Activated naive CD4-positive, alpha-beta T cell treated with anti-CD3 and anti-CD28 coated beads, Interleukin-2, amount 10 ng/mL, durations not matched to agents 7 days and 5 days (primary cell): ENCODE data around the gene RGS7.

ENCODE experiments used
- CTCF ChIA-PET: fragments of 350-600 bp; sonication (Branson Sonifier 250); formaldehyde crosslinking; loops from one replicate; lab custom pipeline; 2021; ENCODE audit warnings: antibody characterized with exemption; lab: Charles Lee
- DNase-seq: peaks from one replicate; pipeline ENCODE4 v3.0.0-alpha.2; 2020
- H3K27ac Mint-ChIP-seq: one replicate; pipeline ENCODE4 v1.8.0; 2021; ENCODE audit warnings: mild to moderate bottlenecking, moderate library complexity, mixed read lengths
- H3K27me3 Mint-ChIP-seq: one replicate; pipeline ENCODE4 v1.8.0; 2021; ENCODE audit warnings: mild to moderate bottlenecking, mixed read lengths
- H3K36me3 Mint-ChIP-seq: one replicate; pipeline ENCODE4 v1.8.0; 2021; ENCODE audit warnings: mixed read lengths
- H3K4me1 Mint-ChIP-seq: one replicate; pipeline ENCODE4 v1.8.0; 2021; ENCODE audit warnings: mixed read lengths
- H3K4me3 Mint-ChIP-seq: one replicate; pipeline ENCODE4 v1.8.0; 2021; ENCODE audit warnings: mild to moderate bottlenecking, moderate library complexity, mixed read lengths
- H3K9me3 Mint-ChIP-seq: one replicate; pipeline ENCODE4 v1.8.0; 2021; ENCODE audit warnings: mixed read lengths

The RGS7 gene

DNA sequence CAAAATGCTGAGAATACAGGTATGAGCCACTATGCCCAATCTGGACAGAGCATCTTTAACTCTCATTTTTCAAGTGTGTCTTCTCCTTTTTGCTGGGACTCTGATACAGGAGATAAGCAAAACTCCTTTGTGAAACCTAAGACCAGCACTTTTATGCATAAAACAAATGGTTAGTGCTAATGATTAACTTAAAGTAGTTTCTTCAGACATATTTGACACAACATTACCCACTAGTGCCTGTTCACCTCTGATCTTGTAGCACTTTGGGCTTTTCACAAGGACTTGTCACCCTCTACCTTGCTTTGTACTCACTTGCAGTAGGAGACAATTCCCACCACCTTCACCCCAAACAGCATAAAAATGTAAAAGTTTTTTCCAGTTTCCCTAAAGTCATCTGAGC is 216.3 kb downstream of the RGS7 start:
- H3K4me3 Mint-ChIP-seq: no peak overlapping the region
- H3K4me1 Mint-ChIP-seq: no peaks in the 10 kb centered on the region
- peaks cover 11% of the 10 kb centered on the region for H3K9me3 Mint-ChIP-seq
- H3K27ac Mint-ChIP-seq: no peak overlapping the region
- no peak for DNase-seq
- CTCF ChIA-PET: no interaction called here
- no peaks in the 10 kb centered on the region for H3K27me3 Mint-ChIP-seq
- no peaks in the 10 kb centered on the region for H3K36me3 Mint-ChIP-seq

DNA sequence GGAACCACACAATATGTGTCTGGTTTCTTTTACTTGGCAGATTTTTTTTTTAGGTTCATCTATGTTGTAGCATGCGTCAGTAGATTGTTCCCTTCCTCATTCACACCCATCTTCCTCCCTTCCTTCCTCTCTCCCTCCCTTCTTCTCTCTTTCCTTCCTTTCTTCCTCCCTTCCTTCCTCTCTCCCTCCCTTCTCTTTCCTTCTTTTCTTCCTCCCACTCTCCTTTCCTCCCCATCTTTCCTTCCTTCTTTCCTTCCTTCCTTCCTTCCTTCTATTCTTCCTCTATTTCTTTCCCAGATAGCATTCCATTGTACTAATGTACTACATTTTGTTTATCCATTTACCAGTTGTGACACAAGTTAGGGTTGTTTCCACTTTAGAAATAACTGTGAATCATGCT is 218.0 kb downstream of the RGS7 start:
- peaks cover 12% of the 10 kb centered on the region for H3K9me3 Mint-ChIP-seq
- CTCF ChIA-PET: no interaction called here

DNA sequence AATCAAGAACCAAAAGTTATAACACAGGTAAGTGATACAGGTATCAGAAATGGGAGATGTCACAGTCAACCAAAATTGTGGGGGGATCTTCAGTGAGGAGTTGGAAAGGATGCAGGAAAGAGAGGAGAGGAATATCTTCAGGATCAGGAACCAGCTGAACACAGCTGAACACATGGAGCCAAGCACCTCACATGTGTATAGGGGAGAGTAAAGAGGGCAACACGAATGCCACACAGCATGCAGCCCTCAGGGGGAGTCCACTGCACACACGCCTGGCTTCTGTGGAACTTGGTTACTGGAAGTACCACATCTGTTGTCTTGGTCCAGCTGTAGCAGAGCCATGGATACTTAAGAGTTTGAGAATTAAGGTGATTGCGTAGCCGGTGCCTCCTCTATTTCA is 218.8 kb downstream of the RGS7 start:
- H3K4me1 Mint-ChIP-seq: no peaks in the 10 kb centered on the region
- H3K9me3 Mint-ChIP-seq: peaks cover 9% of the 10 kb centered on the region
- H3K27ac Mint-ChIP-seq: no peak overlapping the region
- H3K4me3 Mint-ChIP-seq: no peak overlapping the region
- no peaks in the 10 kb centered on the region for H3K36me3 Mint-ChIP-seq
- no peaks in the 10 kb centered on the region for H3K27me3 Mint-ChIP-seq
- DNase-seq: no peak
- CTCF ChIA-PET: no interaction called here

More for the DNA sequence above, 218.0 kb downstream of the RGS7 start:
- Mint-ChIP-seq H3K36me3 (no peaks in the 10 kb centered on the region), H3K27ac (no peak overlapping the region), H3K4me3 (no peak overlapping the region), H3K4me1 (no peaks in the 10 kb centered on the region), H3K27me3 (no peaks in the 10 kb centered on the region)
- DNase-seq: no peak

DNA sequence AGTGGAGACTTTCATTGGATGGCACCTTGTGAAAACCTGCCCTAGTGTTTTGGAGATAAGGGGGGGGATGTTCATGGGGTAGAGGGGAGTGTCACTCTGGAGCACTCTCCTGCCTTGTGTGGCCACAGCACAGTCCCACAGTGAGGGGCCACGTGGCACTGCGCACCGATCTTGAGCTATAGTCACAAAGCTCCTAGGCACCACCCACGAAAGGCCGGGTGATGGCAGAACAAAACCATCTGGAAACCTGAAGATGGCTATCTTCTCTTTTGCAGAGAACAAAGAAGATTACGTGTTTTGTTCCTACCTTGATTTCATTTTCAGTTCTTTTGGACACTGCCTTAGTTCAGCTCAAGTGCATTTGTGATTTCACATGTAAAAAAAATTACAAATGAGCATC is 220.6 kb downstream of the RGS7 start:
- CTCF ChIA-PET: no interaction called here
- Mint-ChIP-seq H3K27me3 (no peaks in the 10 kb centered on the region), H3K36me3 (no peaks in the 10 kb centered on the region), H3K27ac (no peak overlapping the region), H3K4me3 (no peak overlapping the region), H3K4me1 (no peaks in the 10 kb centered on the region), H3K9me3 (peaks cover 5% of the 10 kb centered on the region)
- no peak for DNase-seq

DNA sequence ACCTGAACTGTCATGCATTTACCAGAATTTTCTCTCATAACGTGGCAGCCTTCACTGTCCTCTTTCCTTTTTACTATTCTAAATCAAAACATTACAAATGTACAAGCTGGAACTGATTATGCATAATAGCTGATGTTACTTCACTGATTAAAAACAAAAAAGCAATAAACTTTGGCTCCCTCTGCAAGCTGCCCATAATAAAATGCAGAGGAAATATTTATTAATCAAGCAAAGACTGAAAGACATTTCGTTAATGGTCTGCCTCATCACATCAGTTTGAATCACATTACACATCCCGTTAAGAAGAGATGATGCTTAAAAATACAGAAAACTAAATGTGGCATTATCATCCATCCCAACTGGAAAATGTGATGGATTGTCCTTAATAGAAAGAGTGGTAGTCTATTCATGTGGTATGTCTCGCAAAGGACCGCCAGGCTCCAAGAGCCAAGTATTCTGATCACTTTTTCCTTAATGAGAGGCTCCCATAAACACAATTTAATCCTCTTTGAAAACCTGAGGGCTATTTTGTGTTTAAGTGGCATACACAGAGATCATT is 225.3 kb downstream of the RGS7 start:
- no peak for DNase-seq
- Mint-ChIP-seq H3K4me1 (no peaks in the 10 kb centered on the region), H3K4me3 (no peak overlapping the region), H3K36me3 (no peaks in the 10 kb centered on the region), H3K27me3 (no peaks in the 10 kb centered on the region), H3K9me3 (peaks cover 4% of the 10 kb centered on the region), H3K27ac (no peak overlapping the region)
- CTCF ChIA-PET: no interaction called here

DNA sequence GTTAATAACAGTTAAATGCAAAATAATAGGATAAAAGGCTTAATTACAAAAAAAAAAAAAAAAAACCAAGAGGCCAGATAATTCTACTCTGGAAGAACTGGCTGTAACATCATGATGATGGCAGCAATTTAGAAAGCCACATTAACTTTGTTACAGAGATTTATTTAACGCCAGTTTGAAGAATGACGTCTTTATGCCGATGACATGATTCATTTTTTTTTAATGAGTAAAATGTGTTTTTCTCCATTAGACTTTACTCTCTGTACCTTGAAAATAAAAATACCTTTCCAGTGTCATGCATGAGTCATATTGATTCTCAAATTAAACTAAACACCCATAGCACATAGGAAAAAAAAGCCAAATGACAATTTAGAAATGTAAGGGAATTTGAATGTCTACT is 226.1 kb downstream of the RGS7 start:
- Mint-ChIP-seq H3K36me3 (no peaks in the 10 kb centered on the region), H3K4me3 (no peak overlapping the region), H3K27me3 (no peaks in the 10 kb centered on the region), H3K27ac (no peak overlapping the region), H3K9me3 (peaks cover 4% of the 10 kb centered on the region), H3K4me1 (no peaks in the 10 kb centered on the region)
- CTCF ChIA-PET: no interaction called here
- DNase-seq: no peak

DNA sequence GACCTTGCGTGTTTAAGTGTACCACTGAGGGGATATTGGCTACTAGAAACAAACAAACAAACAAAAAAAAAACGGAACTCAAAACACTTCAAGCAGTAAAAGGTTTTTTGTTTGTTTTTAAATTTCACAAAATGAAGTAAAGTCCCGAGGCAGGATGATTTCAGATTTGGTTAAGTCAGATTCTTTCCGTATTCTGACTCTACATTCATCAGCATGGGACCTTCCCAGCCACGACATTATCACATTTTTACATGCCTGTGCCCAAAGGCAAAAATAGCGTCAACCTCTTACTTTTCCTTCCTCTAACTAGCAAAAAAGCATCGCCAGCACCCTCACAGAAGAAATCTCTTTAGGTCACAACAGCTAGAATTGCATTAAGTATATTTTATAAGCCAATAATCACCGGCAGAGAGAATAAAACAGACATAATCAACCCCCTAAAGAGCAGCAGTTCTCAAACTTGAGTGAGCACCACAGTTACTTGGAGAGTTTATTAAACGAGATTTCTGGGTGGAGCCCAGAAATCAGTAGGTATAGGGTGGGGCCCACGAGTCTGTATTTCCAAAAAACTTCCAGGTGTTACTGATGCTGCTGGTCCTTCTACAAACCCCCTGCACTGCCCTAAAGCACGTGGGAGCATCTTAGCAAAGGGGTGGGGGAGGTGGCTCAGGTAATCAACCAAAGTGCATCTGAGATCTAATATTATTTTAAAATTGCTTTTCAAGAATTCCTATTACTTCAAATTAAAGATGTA is 227.6 kb downstream of the RGS7 start:
- DNase-seq: no peak
- no peaks in the 10 kb centered on the region for H3K4me1 Mint-ChIP-seq
- CTCF ChIA-PET: no interaction called here
- no peak overlapping the region for H3K27ac Mint-ChIP-seq
- H3K36me3 Mint-ChIP-seq: no peaks in the 10 kb centered on the region
- no peak overlapping the region for H3K4me3 Mint-ChIP-seq
- H3K27me3 Mint-ChIP-seq: no peaks in the 10 kb centered on the region
- peaks cover 3% of the 10 kb centered on the region for H3K9me3 Mint-ChIP-seq

DNA sequence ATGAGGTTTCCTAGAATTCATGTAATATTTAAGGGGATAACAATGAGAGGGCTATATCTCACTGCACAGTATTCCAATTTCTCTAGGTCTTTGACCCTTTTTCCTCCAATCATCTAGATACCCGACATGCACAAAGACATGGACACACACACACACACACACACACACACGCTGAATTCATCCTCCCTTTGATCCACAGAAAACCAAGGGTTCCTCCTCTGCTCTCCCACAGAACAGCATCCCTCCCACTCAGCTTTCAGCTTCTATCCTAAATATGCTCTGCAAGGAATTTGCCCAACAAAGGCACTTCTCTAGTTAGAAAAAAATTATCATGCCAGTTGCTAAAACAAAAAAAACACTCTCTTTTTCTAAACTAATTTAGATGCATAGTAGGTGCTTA is 231.7 kb downstream of the RGS7 start:
- H3K4me3 Mint-ChIP-seq: no peak overlapping the region
- H3K36me3 Mint-ChIP-seq: no peaks in the 10 kb centered on the region
- H3K4me1 Mint-ChIP-seq: no peaks in the 10 kb centered on the region
- no peak overlapping the region for H3K27ac Mint-ChIP-seq
- CTCF ChIA-PET: no interaction called here
- DNase-seq: no peak
- H3K27me3 Mint-ChIP-seq: no peaks in the 10 kb centered on the region
- H3K9me3 Mint-ChIP-seq: peaks cover 2% of the 10 kb centered on the region

DNA sequence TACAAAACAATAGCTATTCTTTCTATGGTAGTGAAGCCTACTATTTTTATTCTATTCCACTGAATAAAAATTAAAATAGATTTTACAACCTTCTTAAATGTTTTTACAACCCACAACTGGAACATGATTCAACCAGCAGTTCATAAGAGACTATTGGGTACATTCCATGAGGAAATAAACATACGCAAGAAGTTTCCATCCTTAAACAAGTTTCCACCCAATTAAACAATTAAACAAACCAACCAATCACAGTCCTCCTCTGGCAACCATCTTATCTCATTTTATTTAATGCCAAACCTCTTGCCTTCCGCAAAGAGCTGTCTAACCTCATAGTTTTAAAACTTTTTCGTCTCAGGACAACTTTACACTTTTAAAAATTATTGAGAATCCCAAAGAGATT is 239.0 kb downstream of the RGS7 start:
- Mint-ChIP-seq H3K27me3 (no peaks in the 10 kb centered on the region), H3K4me1 (no peaks in the 10 kb centered on the region), H3K4me3 (no peak overlapping the region), H3K36me3 (no peaks in the 10 kb centered on the region), H3K9me3 (peaks cover 4% of the 10 kb centered on the region), H3K27ac (no peak overlapping the region)
- DNase-seq: no peak
- CTCF ChIA-PET: no interaction called here

DNA sequence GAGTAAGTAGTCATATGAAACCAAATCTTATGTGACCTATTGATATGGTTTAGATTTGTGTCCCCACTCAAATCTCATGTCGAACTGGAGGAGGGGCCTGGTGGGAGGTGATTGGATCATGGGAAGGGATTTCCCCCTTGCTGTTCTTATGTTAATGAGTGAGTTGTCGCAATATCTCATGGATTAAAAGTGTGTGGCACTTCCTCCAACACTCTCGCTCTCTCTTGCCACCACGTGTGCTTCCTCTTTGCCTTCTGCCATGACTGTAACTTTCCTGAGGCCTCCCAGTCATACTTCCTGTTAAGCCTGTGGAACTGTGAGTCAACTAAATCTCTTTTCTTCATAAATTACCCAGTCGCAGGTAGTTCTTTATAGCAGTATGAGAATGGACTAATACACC is 241.2 kb downstream of the RGS7 start:
- peaks cover 9% of the 10 kb centered on the region for H3K9me3 Mint-ChIP-seq
- no peaks in the 10 kb centered on the region for H3K27me3 Mint-ChIP-seq
- no peaks in the 10 kb centered on the region for H3K36me3 Mint-ChIP-seq
- no peak overlapping the region for H3K4me3 Mint-ChIP-seq
- no peak for DNase-seq
- CTCF ChIA-PET: no interaction called here
- no peak overlapping the region for H3K27ac Mint-ChIP-seq
- no peaks in the 10 kb centered on the region for H3K4me1 Mint-ChIP-seq

DNA sequence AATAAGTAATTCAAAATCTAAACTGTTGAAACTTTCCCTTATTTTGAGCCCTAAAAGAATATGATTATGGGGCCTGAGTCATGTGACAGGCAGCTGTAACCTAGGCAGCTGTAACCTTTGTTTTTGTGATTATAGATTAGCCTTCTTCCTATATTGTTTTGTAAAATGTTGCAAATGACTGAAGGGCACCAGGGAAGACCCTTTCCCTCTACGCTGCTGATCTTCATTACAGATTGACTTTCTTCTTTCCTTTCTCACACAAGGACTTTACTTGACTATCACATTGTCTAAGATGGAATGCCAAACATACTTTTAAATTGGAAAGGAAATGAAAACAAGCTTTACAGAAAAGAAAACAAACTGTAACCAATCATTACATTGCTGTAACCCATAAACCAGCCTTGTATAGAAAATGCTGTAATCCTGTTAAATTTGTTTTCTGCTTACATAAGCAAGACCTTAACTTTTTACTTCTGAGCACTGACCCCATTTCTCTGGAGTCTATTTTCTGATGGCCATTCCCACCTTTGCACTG is 242.2 kb downstream of the RGS7 start:
- Mint-ChIP-seq H3K4me3 (no peak overlapping the region), H3K27ac (no peak overlapping the region), H3K9me3 (peaks cover 9% of the 10 kb centered on the region), H3K27me3 (no peaks in the 10 kb centered on the region), H3K36me3 (no peaks in the 10 kb centered on the region), H3K4me1 (no peaks in the 10 kb centered on the region)
- no peak for DNase-seq
- CTCF ChIA-PET: no interaction called here

DNA sequence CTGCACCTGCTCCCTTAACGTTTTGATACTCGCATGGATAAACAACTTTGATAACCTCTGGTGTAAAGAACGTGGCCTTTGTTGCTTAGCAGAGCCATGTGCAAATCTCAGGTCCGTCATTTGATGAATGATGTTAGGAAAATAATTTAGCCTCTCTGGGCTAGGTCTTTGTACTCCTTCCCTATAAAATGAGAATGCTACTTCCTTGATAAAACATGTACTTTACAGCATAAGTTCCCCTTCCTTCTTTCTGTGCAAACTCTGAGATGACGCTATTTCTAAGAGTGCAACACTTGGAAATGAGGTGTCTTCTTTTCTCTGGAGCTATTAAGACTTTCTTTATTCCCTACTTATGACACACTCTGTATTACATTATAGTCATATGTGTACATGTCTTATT is 243.4 kb downstream of the RGS7 start:
- CTCF ChIA-PET: no interaction called here
- no peak overlapping the region for H3K27ac Mint-ChIP-seq
- H3K27me3 Mint-ChIP-seq: no peaks in the 10 kb centered on the region
- H3K36me3 Mint-ChIP-seq: no peaks in the 10 kb centered on the region
- H3K9me3 Mint-ChIP-seq: peaks cover 11% of the 10 kb centered on the region
- no peaks in the 10 kb centered on the region for H3K4me1 Mint-ChIP-seq
- H3K4me3 Mint-ChIP-seq: no peak overlapping the region
- no peak for DNase-seq

DNA sequence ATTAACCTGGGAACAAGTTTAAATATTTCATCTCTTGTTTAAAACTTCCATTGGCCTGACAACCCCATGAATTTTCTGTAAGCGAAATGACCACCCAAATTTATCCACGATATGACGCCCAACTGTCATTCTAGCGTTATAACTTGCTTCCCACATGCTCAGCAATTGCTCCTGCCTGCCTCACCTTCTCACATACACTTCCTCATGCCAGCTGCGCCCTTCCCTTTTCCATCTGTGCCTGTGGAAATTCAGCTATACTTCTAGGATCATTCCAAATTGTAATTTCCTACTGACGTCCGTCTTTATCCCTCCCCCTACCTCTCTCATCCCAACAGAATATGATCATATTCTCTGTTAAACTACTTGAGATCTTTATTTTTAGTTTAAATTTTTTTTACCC is 248.0 kb downstream of the RGS7 start:
- Mint-ChIP-seq H3K27ac (no peak overlapping the region), H3K9me3 (peaks cover 7% of the 10 kb centered on the region), H3K4me1 (no peaks in the 10 kb centered on the region), H3K27me3 (no peaks in the 10 kb centered on the region), H3K36me3 (no peaks in the 10 kb centered on the region), H3K4me3 (no peak overlapping the region)
- CTCF ChIA-PET: no interaction called here
- DNase-seq: no peak

DNA sequence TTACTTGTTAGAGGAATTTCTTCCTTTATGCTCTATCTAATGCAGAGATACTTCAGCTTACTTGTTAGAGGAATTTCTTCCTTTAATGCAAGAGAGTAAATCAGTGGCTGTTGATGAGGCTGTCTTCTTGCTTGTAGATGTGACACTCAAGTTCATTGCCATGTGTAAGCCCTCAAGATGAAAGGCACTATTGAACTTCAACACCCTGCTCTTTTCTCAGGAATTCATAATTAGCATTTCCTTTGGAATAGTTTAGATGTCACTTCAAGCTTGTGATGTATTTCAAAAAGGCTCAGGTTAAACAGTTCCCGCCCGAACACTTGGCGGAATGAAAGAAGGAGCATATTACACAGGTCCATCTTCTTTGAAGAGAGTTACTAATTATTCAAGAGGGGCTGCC is 251.9 kb downstream of the RGS7 start:
- no peak for DNase-seq
- Mint-ChIP-seq H3K4me1 (no peaks in the 10 kb centered on the region), H3K27ac (no peak overlapping the region), H3K9me3 (peaks cover 6% of the 10 kb centered on the region), H3K27me3 (no peaks in the 10 kb centered on the region), H3K36me3 (no peaks in the 10 kb centered on the region), H3K4me3 (no peak overlapping the region)
- CTCF ChIA-PET: no interaction called here

DNA sequence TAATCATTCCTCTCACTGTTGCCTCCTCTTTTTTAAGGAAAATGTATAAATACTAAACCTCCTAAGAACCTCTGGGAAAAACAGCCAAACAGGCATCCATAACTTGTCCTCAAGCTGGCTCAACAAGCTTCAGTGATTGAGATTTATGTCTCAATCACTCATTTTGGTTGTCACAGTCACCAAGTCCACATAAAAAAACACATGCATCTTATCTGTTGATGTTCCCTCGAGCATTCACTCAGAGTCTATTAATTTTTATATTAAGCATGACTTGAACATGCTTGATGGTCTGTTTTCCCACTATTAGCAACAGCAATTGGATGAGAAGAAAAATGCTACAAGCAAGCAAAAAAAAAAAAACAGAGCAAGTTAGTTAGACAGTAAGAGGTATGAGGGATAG is 254.3 kb downstream of the RGS7 start:
- peaks cover 4% of the 10 kb centered on the region for H3K9me3 Mint-ChIP-seq
- no peak overlapping the region for H3K4me3 Mint-ChIP-seq
- DNase-seq: no peak
- H3K4me1 Mint-ChIP-seq: no peaks in the 10 kb centered on the region
- H3K36me3 Mint-ChIP-seq: no peaks in the 10 kb centered on the region
- H3K27ac Mint-ChIP-seq: no peak overlapping the region
- CTCF ChIA-PET: no interaction called here
- H3K27me3 Mint-ChIP-seq: no peaks in the 10 kb centered on the region
